GM18498 (cell line): Measurements from ENCODE around the gene LZTS2.
"Not testable (repeated sequence)": the region's sequence is repeated elsewhere in the genome, so short reads cannot be mapped to it uniquely, and the experiment has no call there.

Experiments used
- ATAC-seq: cut with Tn5 transposase; IDR thresholded peaks from one replicate; pipeline ENCODE4 v1.9.1; 2021; ENCODE audit warnings: mild to moderate bottlenecking, moderate library complexity; ENCODE audit not compliant: unreplicated experiment

Gene LZTS2, protein sequence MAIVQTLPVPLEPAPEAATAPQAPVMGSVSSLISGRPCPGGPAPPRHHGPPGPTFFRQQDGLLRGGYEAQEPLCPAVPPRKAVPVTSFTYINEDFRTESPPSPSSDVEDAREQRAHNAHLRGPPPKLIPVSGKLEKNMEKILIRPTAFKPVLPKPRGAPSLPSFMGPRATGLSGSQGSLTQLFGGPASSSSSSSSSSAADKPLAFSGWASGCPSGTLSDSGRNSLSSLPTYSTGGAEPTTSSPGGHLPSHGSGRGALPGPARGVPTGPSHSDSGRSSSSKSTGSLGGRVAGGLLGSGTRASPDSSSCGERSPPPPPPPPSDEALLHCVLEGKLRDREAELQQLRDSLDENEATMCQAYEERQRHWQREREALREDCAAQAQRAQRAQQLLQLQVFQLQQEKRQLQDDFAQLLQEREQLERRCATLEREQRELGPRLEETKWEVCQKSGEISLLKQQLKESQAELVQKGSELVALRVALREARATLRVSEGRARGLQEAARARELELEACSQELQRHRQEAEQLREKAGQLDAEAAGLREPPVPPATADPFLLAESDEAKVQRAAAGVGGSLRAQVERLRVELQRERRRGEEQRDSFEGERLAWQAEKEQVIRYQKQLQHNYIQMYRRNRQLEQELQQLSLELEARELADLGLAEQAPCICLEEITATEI

DNA sequence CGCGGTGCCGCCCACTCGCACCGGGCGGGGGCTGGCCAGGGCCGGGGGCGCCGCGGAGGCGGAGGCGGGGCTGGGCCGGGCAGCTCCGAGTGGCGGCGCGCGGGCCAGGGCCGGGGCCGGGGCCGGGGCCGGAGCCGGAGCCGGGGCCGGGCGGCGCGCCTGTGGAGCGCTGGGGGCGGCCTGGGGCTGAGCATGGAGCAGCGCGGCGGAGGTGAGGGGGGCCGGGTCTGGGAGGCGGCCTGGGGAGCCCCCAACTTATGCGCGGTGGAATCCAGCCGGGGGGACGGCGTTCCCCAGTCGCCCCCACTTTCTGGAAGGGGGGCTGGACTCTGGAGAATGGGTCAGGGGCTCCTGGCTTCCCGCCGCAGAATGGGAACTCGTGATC lies at the start of gene LZTS2:
Gene LZTS2 (plus strand): TSS at position 67 of the 385 bp plus-strand sequence. CDS start 2,731 bp downstream, outside the sequence.
- no peak for ATAC-seq

DNA sequence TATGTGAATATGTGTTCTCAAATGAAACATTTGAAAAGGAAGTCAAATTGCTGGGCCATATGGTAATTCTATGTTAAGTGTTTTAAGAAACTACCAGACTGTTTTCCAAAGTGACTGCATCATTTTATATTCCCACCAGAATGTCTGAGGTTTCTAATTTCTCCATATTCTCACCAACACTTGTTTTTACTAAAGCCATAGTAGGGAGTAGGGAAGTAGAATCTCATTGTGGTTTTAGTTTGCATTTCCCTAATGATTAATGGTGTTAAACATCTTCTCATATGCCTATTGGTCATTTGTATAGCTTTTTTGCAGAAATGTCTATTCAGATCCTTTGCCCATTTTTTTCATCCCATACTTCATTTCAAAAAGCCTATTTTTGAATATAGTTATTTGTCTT lies 39.4 kb upstream of the LZTS2 start:
- ATAC-seq = no peak

DNA sequence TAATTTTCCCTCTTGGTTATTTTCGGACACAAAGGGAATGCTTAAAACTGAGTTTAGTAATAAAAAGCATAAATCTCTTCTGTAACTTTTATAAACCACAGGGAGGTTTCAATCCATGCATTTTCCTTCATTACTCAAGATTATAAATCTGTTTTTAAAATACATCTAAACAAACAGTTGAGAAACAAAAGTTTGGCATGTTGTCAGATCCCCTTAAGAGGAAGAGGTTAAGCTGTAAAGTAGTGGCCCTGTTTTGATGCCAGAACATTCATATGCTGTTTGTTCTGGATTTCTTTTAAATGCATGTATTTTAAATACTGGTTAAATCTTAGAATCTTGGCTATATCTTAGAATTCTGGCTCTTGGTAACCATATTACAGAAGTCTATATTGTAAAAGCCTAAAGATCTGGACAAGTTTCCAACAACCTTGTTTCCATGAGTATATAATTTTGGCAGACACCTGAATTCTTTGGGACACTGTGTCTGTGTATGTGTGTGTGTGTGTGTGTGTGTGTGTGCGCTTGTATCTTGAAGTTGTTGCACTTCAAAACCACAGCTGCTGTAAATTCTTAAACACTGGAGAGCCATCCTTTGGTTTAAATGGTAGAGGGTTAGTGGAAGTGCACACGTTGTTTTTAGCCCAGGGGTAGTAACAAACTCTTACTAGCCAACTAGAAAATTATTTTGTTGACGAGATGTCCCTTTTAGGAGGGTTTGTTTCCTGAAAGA lies 37.1 kb upstream of the LZTS2 start:
- no peak for ATAC-seq

DNA sequence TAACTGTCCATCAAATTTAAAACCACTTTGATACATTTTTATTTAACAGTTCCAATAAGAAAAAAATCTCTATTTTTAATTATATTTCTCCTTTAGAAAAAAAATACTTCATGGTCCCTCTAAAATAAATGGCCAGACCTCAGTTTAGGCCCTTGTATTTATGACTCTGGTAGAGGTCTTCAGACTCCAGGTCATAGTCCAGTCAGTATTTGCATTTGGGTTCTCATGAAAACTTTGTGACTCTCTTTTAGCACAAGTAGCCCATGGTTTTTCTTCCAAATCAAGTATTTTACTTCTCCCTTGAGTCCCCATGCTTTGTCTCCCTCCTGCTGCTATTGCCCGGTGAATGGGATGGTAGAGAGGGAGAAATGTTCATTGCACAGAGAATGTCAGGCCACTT lies 35.8 kb upstream of the LZTS2 start:
- ATAC-seq = no peak

DNA sequence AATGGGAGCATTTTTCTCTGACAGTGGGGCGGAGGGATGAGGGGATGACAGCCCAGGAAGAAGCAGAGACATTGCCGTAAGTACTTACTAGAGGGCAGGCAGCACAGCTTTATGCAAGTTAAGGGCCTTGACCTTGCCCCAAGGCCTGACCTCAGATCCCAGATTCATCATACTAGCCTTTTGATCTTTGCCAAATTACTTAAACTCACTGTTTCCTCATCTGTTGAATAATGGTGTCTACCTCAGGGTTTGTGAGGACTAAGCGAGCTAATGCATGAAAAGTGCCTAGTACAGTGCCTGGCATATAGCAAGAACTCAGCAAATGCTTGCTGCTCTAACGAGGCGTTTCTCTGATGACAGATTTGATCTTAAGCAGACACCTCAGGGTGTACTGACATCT lies 33.8 kb upstream of the LZTS2 start:
- ATAC-seq = no peak

DNA sequence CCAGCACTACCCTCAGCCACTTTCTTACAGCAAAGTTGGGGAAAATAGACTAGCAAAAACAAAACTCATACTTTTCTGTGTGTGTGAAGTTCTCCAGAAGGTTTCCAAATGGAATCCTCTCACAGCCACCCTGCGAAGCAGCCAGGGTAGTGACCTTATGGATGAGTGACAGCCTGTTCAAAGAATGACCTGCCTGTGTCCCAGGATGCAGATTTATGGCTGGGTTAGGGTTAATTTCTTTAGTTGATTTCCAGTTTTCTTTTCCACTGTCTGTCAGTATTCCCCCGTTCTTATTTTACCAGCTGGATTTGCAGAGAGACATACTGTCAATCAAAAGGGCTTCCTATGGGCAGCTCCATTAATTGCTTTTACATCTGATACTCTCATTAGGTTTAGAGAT lies 32.7 kb upstream of the LZTS2 start:
- no peak for ATAC-seq

DNA sequence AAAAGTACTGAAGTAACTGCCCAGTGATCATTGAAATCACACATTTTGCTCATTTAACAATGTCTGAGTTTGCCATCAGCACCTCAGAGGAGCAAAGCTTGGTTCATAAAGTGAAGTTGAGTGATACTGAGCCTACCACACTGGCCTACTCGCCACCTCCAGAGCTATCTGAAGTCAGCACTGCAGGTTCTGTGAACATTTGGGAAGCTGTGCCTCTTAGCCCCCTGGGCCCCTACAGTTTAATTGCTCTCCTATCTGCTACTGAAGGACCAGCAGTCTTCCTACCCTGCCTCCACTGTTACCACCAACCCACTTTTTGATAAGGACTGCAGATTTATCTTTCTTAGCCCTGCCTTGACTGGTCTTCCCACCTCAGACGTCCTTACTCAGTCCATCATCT lies 32.3 kb upstream of the LZTS2 start:
- ATAC-seq = no peak

DNA sequence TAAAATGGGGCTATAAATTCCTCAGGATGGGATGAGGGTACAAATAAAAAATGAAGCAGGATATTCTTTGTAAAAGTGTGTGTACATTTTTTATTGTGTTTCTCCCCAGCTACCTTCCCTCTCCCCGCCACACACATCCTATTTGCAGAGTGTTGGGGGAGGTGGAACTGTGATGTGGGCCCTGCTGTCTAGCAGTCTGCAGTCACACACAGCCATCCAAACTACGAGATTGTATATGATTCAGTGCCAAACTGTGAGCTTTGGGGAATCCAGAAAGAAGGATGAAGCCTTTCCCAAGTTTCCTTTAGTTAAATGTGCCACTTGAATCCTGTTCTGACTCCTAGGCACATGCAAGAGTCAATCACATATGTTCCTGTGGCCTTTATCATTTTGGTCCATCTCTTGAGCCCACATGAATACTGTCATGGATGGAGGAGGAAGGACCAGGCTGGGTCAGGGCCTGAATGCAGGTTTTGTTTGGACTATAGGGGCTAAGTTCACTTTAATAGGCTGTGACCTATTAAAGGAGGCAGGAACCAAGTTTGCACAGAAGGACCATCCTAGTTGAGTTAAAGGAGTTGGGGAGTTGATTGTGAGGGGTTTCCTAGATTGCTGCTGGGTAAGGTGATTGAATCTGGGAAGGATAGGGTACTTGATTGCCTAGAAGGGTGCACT lies 31.4 kb upstream of the LZTS2 start:
- no peak for ATAC-seq

DNA sequence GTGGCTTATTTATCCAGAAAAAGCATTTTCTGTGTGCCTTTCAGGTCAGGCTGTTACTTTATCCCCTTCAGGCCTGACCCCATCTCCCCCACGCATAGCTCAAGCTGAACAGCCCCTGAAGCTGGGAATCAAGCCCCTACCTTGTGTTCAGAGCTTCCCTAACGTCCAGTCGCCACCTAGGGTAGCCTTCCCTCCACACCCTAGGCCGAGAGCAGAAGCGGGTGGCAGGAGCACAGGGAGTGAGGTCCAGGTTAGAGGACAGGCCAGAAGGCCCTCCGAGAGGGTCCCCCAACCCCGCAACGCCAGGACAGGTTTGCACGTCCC lies 30.8 kb upstream of the LZTS2 start:
- ATAC-seq = no peak

DNA sequence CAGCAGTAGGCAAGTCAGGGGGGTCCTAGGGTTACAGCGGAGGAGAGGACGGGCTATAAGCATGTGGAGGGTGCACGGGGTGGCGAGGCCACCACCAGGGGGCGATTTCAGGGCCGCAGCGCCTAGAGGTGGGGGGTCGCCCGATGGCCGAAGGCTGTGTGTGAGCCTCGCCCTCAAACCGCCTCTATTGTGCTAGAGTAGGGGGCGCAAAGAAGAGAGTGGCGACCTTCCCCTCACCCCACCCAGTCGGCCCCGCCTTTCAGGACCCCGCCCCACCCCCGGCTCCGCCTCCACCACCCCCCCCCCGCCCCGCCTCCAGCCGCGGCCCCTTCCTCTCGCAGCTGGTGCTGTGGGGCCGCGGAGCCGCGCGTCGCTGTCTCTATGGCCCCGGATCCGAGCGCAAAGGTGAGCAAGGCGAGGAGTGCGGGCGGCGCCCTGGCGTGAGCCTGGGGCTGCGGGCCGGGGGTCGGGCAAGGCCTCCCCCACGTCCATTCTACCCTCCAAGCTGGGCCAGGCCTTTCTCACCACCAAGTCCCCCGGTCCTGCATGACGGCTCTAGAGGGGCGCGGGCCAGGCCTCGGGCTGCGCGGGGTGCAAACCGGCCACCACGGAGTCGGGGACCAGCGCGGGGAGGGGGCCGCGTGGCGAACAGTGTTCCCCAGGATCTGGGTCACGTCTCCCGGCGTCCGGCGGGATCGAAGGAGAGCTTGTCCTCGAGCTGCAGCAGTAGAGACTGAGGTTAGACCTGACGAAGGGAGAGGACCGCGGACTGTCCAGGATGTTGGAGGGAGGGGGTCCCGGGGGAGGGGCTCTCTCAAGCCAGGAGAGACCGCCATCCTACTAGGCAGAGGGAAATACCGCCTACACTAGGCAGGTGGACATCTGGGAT lies 30.2 kb upstream of the LZTS2 start, which contains the start of gene SEMA4G:
Gene SEMA4G (plus strand): TSS at position 318 of the 889 bp plus-strand sequence. CDS start 3,409 bp downstream, outside the sequence.
- ATAC-seq = peak; percentile 50

DNA sequence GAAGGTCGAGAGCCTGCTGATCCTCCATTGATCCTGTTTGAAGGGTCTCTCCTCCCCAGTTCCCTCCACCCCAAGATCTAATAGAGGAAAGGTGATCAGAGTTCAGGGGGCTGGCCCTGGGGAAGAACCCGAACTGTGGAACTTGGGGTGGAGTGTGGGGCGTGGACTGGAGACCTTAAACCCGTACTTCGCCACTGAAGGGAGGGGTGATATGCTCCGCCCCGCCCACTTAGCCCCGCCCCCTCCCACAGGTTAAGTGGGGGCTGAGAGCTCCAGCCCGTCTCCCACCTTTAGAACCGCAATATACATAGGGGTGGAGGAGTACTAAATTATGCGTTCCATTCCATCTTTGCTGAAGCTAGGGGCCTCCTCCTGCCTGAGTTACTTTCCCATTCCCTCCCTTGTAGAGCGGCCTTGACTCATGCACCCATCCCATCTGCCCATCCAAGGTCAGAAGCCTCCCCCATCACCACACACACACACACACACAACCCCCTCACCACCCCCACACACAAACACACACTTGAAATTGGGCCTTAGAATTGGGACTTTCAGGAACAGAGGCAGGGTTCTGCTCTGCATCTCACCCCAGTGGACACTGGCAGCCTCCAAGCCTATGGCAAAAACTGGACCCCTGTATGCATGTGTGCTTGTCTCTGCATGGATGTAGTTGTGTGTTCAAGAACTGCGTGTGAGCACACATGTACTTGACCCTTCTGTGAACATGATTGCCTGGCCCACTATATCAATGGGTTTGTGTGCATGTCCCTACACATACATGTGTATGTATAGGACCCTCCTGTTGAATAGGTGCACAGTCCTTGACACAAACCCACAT lies 29.3 kb upstream of the LZTS2 start:
- ATAC-seq = no peak

DNA sequence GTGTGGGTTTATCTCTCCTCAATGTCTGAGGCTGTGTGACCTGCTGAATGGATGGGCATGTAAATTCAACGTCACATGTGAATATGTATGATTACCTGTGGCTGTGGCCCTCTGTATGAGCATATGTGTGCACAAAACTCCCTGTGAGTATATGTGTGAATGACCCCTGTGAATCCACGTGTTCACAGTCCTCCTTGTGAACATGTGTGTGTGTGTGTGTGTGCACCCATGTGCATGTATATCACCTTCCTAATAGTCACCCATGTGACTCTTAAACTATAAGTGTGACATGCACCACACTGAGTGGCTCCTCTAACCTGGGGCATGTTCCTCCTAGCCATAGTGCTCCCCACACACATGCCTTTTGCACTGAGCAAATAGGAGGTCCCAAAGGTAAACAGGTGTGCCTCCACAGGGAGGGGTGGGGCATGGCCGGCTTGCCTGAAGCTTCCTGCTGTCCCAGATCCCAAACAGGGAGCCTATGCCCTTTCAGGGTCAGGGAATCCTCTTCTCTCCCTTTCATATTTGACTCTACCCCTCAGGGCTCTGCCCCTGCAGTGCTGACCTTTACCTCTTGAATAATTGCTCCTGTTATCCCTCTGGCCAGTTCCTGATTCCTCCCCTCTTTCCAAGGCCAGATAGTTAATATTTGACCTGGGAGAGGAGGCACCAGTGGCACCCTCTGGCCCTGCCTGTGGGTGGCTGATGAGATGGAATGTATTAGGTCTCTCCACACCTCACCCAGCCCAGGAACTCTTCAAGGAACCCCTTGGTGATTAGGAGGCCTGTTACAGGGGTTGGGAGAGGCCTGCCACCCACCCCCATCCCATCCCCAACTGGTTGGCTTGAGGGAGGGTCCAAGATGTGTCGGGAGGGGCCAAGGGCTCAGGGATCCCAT lies 28.4 kb upstream of the LZTS2 start:
- ATAC-seq = no peak

DNA sequence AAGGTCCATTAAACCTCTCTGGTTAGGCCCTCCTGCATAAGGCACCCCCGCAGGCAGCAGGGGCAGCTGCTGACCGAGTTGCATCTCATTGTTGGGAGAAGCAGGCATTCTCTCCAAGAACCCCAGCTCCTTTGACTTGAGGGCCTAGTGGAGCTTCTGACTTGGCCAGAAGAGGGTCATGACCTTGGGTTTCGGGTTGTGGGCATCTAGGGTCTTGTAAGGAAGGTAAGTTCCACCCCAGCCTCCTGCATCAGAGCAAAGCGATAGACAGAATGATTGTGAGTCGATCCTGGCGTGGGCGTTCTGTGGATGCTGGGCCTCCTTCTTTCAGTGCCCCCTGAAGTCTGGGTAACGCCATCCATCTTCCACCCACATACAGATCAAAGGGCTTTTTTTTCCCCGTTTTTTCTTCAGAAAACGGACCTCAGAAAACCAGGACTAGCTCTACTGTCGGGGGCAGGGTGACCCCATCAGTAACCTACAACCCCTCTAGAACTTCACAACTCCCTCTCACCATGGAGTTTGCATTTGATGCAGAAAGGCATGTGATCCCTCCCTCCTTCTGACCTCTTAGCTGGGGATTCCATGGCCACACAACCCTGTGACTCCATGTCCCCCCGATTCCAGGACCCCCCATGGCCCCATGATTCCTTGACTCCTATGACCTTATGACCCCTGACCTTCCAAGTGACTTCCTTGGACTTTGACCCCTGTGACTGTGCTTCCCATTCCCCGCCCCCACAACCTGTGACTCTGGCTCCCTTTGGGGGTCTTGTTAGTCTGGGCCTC lies 27.3 kb upstream of the LZTS2 start:
- no peak for ATAC-seq

DNA sequence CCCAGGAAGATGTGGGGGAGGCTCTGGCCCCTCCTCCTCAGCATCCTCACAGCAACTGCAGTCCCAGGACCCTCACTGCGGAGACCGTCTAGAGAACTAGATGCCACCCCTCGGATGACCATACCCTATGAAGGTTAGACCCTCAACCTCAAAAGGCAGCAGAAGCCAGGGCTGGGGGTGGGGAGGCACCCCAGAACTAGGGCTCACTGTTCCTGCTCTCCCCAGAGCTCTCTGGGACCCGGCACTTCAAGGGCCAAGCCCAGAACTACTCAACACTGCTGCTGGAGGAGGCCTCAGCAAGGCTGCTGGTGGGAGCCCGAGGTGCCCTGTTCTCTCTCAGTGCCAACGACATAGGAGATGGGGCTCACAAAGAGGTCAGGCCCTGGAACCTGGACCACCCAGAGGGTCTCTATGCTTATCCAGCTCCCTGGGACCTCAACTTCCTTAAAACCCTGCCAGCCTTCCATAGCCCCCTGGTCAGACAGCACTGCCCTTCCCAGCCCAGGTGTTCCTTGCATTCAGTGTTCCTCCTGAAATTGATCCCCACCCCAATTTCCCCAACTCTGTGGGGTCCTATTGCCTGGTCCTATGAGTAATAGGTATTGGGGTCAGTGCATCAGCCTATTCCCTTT lies 26.6 kb upstream of the LZTS2 start:
- ATAC-seq = no peak

DNA sequence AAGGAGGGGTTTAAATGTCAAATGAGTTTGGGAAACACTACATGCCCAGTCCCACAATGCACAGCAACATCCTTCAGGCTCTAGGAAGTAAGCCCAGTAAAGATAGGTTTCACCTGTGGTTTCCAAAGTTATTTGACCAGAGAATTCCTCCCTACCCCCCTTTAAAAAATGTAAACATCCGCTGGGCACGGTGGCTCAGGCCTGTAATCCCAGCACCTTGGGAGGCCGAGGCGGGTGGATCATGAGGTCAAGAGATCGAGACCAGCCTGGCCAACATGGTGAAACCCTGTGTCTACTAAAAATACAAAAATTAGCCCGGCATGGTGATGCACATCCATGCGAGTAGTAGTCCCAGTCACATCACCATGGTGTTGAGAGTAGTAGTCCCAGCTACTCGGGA lies 24.2 kb upstream of the LZTS2 start:
- ATAC-seq = not testable (repeated sequence)

DNA sequence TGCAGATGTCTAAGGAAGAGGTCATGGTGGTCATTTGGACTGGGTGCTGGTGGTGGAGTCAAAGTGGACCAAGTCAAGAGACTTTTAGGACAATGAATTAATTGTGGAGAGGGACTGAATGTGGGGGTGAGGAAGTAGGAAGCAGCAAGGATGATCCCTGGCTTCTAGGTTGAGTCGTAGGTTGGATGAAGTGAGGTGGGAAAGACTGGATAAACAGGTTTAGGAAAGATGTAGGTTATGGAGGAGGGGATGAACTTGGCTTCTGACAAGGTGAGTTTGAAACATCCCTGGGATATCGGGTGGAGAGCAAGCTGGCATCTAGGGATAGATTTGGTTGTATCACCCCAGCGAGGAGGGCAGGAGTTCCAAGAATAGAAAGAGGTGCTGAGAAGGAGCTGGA lies 22.7 kb upstream of the LZTS2 start:
- ATAC-seq = no peak

DNA sequence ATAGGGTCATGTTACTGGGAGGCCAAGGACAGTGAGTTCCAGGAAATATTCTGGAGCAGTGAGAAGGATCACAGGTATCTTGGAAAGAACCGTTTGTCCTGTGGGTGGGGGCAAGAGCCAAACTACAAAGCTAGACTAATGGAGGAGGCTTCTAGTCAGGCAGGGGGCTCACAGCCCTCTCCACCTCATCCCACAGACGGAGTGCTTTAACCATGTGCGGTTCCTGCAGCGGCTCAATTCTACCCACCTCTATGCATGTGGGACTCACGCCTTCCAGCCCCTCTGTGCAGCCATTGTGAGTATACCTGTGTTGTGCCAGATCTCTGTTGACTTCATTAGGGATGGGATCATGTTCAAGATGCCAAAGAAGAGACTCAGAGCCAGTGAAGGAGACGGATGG lies 22.2 kb upstream of the LZTS2 start:
- no peak for ATAC-seq
